HG03439 (cell line): ENCODE data around the gene ABHD12B.
"Not testable (repeated sequence)": the region's sequence is repeated elsewhere in the genome, so short reads cannot be mapped to it uniquely, and the experiment has no call there.

Experiments used
- ATAC-seq: cut with Tn5 transposase; IDR thresholded peaks from one replicate; pipeline ENCODE4 v1.9.1; 2021; ENCODE audit warnings: mild to moderate bottlenecking, moderate library complexity; ENCODE audit not compliant: unreplicated experiment

ABHD12B gene

DNA sequence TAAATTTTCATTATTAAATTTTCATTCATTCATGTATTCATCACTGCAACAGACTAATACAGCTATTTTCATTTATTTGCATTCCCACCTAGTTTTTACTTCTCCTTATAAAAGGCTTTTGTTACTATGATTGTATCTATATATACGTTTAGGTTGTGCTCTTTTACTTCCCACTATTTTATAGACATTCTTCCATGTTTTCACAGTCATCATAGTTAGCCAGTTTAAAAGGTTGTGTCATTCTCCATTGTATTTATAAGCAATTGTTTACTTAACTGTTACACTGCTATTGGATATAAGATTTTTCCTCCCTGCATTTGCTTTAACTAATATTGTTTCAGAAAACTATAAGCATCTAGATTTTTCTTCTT is 12.0 kb downstream of the ABHD12B start:
- no peak for ATAC-seq

DNA sequence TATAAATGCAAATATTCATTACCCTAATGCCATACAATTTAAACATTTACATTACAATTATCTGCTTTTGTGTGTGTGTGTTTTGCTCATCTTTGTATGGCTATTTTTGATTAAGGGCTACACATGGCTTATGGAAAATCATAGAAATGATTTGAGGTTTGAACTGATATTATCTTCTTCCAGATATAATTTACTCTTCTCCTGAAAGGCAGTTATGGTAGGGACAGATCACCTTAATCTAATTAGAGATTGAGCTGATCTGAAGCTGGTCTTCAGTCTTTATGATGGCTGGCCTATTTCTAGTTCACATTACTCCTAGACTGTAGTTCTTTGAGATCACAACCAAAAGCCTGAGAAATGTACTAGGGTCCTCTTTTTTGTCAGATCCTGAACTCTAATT is 15.6 kb downstream of the ABHD12B start:
- no peak for ATAC-seq

DNA sequence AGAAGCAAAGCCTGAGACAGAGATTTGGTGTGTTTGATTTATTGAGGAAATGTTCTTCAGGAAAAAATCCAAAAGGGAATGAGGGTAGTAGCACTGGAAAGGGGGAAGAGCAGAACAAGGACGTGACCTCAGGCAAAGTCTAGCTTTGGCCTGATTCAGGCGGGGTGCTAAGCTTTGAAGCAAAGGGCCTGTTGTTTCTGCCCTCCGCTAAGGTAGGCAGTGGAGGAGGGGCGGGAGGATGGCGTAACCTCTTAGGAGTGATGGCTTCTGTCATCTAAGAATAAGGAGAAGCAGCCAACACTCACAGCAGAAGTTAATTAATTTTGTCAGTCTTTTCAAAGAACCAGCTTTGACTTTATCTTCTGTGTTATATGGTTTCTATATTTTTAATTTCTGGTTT is 20.4 kb downstream of the ABHD12B start:
- ATAC-seq: no peak

DNA sequence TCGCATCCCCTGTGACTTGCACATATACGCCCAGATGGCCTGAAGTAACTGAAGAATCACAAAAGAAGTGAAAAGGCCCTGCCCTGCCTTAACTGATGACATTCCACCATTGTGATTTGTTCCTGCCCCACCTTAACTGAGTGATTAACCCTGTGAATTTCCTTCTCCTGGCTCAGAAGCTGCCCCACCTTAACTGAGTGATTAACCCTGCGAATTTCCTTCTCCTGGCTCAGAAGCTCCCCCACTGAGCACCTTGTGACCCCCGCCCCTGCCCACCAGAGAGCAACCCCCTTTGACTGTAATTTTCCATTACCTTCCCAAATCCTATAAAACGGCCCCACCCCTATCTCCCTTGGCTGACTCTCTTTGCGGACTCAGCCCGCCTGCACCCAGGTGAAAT is 24.6 kb downstream of the ABHD12B start:
- not testable (repeated sequence) for ATAC-seq

DNA sequence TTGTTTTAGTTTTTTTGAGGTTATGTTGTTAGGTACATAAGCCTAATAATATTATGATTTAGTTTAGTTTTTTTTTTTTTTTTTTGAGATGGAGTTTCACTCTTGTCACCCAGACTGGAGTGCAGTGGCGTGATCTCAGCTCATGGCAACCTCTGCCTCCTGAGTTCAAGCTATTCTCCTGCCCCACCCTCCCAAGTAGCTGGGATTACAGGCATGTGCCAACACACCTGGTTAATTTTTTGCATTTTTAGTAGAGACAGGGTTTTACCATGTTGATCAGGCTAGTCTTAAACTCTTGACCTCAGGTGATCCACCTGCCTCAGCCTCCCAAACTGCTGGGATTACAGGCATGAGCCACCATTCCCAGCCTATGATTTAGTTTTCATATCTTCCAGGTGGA is 25.2 kb downstream of the ABHD12B start:
- ATAC-seq: not testable (repeated sequence)

DNA sequence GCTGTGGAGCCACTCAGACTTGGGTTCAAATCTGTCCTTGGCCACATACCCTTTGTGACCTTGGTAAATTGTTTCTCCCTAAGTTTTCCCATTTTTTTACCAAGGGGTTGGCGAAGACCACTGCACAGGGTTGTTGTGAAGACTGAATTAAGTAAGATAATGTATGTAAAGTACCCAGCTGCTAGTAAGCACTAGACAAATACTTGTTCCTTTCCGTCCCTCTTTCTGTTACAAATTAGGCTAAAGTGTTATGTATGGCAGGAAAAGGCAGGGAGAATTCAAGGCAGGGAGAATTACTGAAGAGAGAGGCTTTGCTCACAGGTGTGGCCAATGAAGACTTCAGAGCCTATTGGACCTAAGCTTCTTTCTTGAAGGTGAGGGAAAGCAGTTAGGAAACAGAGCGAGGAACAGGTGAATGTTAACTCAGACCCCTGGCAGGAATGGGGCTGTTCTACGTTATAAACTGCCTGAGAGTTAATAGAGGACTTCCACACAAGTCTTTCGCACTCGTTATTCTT is 25.9 kb downstream of the ABHD12B start:
- no peak for ATAC-seq

DNA sequence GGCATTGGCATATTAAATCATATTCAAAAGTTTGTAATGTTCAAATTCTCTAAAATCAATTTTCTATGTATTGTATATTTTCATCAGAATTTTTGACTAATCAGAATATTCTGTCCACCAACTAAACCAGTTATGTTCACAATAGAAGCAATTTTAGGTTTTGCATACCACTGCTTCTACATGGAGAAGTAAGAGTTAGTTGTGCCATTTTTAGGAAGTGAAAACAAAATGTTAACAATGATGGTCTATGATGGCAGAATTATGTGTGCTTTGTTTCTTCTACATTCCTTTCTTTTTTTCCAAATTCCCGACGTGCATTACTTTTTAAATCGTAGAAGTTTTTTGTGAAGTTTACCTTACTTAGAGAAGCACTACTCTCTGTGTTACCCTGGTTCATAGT is 29.5 kb downstream of the ABHD12B start:
- ATAC-seq: no peak

DNA sequence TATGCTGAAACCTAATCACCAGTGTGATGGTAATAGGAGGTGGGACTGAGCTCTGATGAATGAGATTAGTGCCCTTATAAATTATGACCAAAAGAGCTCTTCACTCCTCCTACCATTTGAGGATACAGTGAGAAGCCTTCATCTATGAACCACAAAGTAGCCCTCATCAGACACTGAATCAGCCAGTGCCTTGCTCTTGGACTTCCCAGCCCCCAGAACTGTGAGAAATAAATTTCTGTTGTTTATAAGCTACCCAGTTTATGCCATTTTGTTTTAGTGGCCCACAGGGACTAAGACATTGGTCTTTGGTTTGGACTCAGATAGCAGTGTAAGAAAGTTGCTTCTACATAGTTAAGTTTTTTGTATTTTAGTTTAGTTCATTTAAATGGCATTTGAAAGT is 32.9 kb downstream of the ABHD12B start:
- no peak for ATAC-seq

DNA sequence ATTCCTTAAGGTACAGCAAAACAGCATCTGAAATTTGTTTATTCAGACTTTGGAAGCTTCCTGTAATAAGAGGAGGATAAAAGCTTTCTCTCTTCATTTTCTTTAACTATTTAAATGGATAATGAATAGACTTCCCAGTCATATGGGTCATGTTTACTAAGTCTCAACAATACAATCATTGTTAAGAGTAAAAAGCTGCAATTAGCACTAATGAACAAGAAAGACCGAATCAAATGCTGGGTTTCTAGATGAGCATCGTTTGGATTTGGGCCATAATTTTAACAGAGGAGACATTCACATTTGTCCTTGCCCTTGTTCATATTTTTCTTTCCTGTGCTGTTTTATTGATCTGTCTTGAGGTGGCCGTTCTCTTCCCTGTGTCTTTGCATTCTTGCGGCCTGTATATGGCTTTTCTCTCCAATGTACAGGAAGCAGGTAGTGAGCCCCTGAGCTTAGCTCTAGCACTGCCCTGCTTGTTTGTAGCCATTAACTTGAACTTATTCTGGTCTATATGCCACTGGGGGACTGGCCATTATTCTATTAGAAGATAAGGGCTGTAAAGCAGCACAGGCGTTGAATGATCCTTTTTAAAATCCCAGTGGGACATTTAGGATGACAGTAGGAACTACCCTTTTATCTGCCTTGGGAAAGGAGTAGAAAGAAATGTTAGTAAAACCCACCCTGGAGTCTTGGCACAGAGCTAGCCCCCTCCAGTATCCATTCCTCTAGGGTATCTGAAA is 34.6 kb downstream of the ABHD12B start:
- no peak for ATAC-seq

DNA sequence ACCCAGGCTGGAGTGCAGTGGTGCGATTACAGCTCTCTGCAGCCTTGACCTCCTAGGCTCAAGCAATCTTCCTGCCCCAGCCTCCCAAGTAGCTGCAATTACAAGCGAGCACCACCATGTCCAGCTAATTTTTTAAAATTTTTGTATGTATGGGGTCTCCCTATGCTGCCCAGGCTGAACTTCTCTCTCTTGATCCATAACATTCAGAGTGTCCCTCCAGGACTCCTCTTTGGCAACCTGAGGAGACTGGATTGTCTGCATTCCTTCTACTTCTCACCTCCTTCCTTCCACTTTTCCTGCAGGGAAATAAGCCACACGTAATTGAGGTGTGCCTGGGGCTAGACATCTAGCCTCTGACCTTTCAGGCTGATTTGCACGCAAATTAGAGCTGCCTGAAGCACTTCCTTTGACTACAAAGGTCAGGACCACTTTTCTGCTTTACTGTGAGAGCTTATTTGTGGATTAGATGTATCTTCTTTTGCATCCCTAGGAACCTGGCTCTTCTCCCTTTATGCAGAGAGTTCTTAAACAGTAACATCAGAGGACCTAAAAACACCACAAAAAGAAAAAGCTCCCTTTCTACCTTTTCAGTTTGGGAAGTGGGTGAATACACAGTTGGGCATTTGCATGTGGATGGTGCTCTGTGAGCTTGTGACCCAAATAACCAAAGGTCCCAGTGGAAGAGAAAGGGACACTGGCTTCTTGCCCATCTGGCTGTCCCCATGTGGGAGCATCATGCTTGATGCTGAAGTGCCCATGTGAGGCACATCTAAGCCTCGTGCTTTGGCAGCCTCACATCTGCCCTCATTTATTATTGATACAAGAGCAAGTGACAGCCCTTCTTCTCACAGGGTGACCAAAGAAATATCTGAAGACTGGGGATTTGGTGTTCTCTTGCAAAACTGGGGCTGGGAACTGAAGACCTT is 38.9 kb downstream of the ABHD12B start:
- ATAC-seq: no peak

DNA sequence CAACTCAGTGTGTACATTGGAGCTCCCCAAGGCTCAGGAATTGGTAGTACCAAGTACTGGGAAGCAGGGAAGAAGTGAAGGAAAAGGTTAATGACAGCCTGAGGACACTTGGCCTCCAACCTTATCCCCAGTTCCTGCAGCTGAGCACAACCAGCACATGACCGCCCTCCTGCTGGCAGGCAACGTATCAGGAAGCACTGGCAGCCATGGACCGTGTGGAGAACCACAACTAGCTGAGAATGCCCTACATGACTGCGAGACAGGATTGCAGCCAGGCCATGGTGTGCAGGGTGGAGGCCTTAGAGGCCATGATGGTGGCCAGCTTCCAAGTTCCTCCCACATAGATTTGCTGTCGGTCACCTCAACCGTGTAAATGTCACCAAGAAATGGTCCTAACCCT is 45.6 kb downstream of the ABHD12B start:
- no peak for ATAC-seq

DNA sequence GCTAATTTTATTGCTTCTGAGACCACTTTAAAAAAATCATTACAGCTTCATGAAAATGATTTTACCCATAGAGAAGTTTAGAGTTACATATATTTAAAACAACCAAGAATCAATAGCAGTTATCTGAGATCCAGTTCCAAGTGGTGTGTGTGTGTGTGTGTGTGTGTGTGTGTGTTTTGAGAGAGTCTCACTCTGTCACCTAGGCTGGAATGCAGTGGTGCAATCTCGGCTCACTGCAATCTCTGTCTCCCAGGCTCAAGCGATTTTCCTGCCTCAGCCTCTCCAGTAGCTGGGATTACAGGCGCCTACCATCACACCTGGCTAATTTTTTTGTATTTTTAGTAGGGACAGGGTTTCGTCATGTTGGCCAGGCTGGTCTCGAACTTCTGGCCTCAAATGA is 47.7 kb downstream of the ABHD12B start:
- ATAC-seq: not testable (repeated sequence)

DNA sequence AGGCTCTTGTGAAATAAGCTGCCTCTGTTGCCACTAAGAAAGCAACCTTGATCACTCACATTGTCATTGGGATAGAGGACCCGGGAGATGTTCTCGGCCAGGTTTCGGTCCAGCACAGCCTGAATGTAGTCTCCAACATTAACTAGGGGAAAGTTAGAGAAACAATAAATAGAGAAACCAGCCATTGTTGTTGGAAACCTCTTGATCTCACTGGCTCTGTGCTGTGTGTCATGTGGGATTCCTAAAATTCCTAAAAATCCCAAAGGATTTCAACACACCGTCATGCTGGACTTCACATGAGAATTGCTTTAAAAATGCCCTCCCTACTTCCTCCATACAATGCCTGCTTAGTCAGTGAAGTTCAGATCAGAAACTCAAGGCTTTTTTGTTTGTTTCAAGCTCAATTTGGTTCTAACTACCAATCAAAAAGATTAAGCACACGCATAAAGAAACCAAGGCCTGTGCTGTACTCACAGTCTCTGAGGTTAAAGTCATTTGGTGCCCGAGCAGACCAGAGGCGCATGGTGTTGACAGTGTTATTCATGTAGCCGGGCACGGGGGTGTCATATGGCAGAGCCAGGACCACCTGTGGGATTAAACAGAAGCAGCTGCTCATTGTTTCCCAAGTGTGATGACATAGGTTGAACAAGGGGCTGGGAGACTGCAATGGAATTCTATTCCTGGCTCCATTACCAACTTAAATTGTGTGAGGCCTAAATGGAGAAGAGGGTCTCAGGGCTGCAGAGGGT is 48.8 kb downstream of the ABHD12B start:
- no peak for ATAC-seq

DNA sequence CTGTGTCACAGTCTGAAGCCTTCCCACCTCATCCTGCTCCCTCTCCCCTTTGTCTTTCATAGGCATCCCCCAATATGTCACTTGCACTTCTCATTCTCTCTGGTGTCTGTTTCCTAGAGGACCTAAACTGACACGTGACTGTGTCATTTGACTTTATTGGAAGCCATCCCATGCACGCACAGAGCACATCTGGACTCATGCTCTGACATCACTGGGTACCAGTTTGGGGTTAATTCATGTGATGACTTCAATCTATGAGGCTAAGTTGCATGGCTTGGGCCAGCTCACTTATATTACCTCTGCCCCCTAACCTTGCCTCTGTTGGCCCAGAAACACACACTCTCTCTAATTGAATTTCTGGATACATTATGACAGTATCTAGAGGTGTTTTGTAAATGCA is 51.0 kb downstream of the ABHD12B start:
- ATAC-seq: no peak

DNA sequence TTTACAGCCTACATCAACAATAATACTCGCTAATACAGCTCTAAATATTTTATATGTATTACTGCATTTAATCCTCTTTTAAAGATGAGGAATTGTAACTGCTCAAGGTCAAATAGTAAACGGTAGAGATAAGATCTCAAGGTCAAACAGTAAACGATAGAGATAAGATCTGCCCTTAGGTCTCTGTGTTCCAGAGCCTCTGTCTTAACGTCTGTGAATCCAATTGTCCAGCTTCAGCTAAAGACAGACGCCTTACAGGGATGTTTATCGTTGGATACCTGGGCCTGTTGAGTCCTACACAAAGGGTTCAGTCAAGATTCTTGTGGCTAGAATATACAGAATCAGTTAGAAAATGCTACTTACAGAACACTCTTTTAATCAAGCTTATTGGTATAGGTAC is 52.4 kb downstream of the ABHD12B start:
- no peak for ATAC-seq

DNA sequence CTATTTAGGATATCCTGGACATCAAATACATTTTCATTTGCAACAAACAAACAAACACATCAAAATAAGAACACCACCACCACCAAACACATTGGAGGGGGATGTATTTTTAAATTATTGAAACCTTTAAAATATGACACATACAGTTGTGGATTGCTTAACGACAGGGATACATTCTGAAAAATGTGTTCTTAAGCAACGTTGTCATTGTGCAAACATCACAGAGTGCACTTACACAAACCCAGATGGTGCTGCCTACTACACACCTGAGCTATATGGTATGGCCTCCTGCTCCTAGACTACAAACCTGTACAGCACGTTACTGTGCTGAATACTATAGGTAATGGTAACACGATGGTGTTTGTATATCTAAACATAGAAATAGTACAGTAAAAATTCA is 53.0 kb downstream of the ABHD12B start:
- ATAC-seq: no peak

DNA sequence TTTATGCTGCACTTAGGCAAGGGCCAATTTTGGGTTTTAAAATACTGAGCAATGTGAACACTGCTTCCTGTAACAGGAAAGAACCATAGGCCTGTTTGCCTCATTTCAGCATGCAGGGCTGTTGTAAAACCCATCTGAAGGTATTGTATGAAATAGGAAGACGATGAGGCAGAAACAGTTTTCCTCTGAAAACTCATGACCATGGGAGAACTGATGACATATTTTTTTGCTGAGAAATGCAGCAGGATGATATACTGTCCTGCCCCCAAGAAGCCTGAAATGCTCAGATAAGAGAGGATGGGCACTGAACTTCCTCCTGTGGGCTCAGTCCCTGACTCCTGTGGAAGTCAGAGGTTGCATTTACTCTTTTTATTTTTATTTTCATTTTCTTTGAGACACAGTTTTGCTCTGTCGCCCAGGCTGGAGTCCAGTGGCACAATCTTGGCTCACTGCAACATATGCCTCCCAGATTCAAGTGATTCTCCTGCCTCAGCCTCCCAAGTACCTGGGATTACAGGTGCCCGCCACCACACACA is 55.1 kb downstream of the ABHD12B start:
- no peak for ATAC-seq

DNA sequence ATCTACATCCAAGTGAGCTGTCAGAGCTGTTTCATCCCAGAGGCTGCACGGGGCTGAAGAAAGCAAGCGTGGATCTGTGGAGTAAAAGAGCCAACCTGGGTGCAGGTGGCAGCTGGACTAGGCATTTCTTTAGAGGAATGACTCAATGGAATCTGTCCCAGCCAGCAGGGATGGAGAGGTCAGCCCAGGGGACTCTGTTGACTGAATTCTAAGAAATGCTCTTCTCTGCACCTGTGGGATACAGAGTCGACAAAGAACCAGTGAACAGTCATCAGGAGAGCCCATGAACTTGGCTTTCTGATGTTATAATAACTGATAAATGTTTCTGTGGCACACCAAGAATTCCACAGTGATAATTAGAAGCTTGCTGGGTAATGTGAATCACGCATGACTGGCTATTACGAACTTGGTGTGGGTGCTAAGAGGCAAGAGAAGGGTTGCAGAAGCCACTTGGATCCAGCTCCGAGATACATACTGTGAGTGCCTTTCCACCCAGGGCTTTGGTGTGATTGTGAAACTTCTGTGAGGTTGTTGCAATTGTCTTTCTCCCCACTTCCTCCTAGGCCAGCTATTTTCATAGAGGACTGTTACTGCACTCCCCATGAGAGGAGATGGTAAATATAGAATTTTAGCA is 56.3 kb downstream of the ABHD12B start:
- ATAC-seq: no peak

DNA sequence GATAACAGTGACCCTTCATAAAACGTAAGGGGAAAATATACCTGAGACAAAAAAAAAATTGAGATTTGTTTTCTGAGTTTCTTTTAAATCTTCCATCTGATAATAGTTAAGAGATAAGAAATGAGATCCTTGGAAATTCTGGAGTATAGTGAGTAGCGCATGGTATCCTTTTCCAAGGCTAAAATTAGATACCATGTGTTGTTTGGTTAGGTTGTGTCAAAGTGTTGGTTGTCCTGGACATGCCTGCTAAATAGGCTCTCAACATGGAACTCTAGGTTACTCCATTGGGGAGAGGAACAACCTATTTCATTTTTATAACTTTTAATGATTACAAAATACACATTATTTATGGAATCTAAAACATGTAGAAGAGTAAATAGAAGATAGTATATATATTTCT is 57.7 kb downstream of the ABHD12B start:
- no peak for ATAC-seq

DNA sequence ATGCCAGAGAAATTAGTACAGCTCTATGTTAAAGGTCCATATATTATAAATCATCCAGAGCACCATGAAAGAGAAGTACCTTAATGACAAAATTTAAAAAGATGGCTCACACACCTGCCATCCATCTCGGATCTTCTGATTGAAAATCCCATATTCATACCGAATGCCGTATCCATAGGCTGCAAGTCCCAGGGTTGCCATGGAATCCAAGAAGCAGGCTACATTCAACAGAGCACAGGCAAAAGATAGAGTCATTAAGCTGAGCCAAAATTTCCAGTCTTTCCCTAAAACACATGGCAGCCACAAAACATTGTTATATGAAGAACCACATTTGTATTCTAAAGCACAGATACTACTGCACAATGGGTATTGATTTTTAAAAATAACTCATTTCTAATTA is 59.7 kb downstream of the ABHD12B start:
- ATAC-seq: no peak

DNA sequence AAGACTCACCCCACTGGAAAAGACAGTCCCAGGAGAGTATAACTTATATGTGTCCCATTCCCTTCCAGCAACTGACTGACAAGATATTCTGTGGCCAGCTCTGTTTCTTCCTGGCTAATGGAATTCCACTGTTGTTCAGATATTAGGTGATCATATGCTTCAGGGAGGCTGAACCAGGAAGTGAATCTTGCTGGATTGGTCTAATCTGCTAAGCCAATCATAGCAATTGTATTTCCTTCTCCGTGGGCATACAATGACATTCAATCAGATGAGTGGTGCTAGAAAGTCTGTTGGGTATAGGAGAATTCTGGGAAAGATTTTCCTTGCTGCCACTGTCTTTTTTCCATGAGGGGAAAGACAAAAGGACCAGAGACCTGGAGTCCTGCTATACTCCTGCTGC is 60.3 kb downstream of the ABHD12B start:
- no peak for ATAC-seq
